Panc1 (cell line): ENCODE measurements around the gene RRAGC.

Experiments used
- CTCF ChIP-seq: fragments of 450-650 bp; IDR thresholded peaks from 2 replicates; pipeline ENCODE4 v1.5.1; 2017; ENCODE audit warnings: mild to moderate bottlenecking
- POLR2AphosphoS5 ChIP-seq: IDR thresholded peaks from 2 replicates; pipeline ENCODE4 v1.6.1; 2012; ENCODE audit warnings: mild to moderate bottlenecking, low read depth, low read length, moderate library complexity
- TCF7L2 ChIP-seq: IDR thresholded peaks from 2 replicates; pipeline ENCODE4 v1.6.1; 2011; ENCODE audit warnings: mild to moderate bottlenecking, low read depth, low read length, inconsistent platforms

DNA sequence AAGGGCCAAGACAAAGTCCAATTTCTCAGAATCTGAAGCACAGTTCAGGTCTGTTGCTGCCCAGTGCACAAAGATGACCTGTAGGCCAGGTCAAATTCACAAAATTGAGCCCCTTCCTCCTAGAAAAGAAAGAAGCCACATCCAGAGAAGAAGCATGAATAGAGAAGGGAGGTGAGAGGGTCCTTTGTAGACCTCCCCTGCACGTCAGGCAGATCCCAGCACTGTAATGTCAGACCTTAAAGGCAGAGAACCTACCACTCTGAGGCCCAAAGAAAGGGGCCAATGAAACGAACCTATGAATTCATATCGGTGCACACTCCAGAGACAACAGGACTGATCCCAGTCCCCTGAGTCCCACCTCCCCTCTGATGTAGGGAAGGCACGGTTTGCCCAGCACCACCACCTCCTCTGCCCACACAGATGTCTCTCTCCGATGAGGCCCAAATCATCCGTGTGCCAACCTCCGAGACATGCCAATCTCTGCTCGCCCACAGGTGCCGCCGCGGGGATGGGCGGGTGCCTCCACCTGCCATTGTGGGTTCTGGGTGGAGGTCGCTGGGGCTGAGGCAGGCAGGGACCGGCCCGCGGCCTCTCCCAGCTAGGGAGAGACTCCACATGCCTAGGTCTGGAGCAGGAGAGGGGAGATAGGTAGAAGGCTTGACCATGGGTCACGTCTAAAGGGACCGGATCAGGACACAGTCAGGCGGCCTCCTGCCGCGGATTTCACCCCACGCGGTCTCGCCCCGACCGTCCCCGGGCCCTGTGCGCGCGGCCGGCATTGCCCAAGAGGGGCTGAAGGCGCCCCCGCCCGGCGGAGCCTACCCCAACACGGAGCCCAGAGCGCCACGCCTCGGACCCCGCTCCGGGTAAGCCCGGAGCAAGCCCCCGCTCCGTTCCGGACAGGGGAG, 42.1 kb downstream of the RRAGC start:
- TF ChIP-seq CTCF (no peak), POLR2AphosphoS5 (no peak), TCF7L2 (no peak)
